B cell (primary cell): Measurements from ENCODE around the gene DYRK2.

Experiments
- CTCF ChIP-seq: fragments of 200-600 bp; IDR thresholded peaks from one replicate; pipeline ENCODE4 v1.8.0; 2022; ENCODE audit warnings: antibody characterized with exemption, mild to moderate bottlenecking
- EZH2 ChIP-seq: IDR thresholded peaks from 2 replicates; pipeline ENCODE4 v1.6.1; 2012; ENCODE audit warnings: borderline replicate concordance, low read depth, mild to moderate bottlenecking, moderate library complexity, low read length; ENCODE audit not compliant: insufficient read depth, poor library complexity, severe bottlenecking

- TF ChIP-seq CTCF (no peak), EZH2 (no peak)
Observed at GRCh38 chr12:67599691-67600090, 48.9 kb upstream of the DYRK2 start.
